CD4-positive, alpha-beta T cell (primary cell): ENCODE data around the gene JAG1. TPM values are rescaled to one million over a fixed set of nuclear protein-coding genes. Genes with fewer than 3 reads are reported as not detected.

ENCODE experiments used
- ATAC-seq: fragments of 200-7000 bp; cut with Tn5 transposase; one replicate; pipeline ENCODE4 v1.10.0; 2022; ENCODE audit warnings: mild to moderate bottlenecking; ENCODE audit not compliant: poor library complexity
- CTCF ChIA-PET: fragments of 350-600 bp; sonication (Branson Sonifier 250); formaldehyde crosslinking; loops from one replicate; lab custom pipeline; 2021; ENCODE audit warnings: antibody characterized with exemption, inconsistent platforms; lab: Charles Lee
- POLR2A ChIA-PET: fragments of 350-600 bp; sonication (Branson Sonifier 250); formaldehyde crosslinking; loops from one replicate; lab custom pipeline; 2021; ENCODE audit warnings: antibody characterized with exemption, inconsistent platforms; lab: Charles Lee
- DNase-seq, 14 experiments: peaks; one replicate each; pipeline ENCODE4 v3.0.0-alpha.2; 2013 to 2020; ENCODE audit warnings: mixed read lengths in 2 of 14
- H3K27ac ChIP-seq, 2 donors: one replicate each; pipeline versions ENCODE4 v1.5.1 to v1.7.0; 2013; ENCODE audit warnings: low read length in 2 of 2, low read depth in 1 of 2, mild to moderate bottlenecking in 1 of 2
- H3K27me3 ChIP-seq, 2 experiments: 1 replicate in 1 of 2; 2 replicates in 1 of 2; pipeline versions ENCODE4 v1.6.1 to v1.7.0; 2013; ENCODE audit warnings: low read length in 2 of 2, control low read depth in 1 of 2, mild to moderate bottlenecking in 1 of 2, moderate library complexity in 1 of 2; ENCODE audit not compliant: insufficient read depth in 2 of 2, control insufficient read depth in 1 of 2
- H3K36me3 ChIP-seq: one replicate; pipeline ENCODE4 v1.6.1; 2013; ENCODE audit warnings: low read length, control low read depth; ENCODE audit not compliant: insufficient read depth
- H3K4me1 ChIP-seq: one replicate; pipeline ENCODE4 v1.6.1; 2013; ENCODE audit warnings: low read length, control low read depth; ENCODE audit not compliant: insufficient read depth
- H3K4me3 ChIP-seq: one replicate; pipeline ENCODE4 v1.5.1; 2013; ENCODE audit warnings: mild to moderate bottlenecking, low read length, moderate library complexity
- H3K9me3 ChIP-seq, 2 experiments: 1 replicate in 1 of 2; 2 replicates in 1 of 2; pipeline versions ENCODE4 v1.6.1 to v1.7.0; 2013; ENCODE audit warnings: low read length in 2 of 2, mild to moderate bottlenecking in 2 of 2, control low read depth in 1 of 2, moderate library complexity in 1 of 2; ENCODE audit not compliant: control insufficient read depth in 1 of 2, insufficient read depth in 1 of 2
- H3K27ac Mint-ChIP-seq: one replicate; pipeline ENCODE4 v1.8.0; 2020; ENCODE audit warnings: mixed read lengths
- H3K27me3 Mint-ChIP-seq: one replicate; pipeline ENCODE4 v1.8.0; 2021; ENCODE audit warnings: mixed read lengths
- H3K36me3 Mint-ChIP-seq: one replicate; pipeline ENCODE4 v1.8.0; 2021; ENCODE audit warnings: low read depth, mixed read lengths
- H3K4me1 Mint-ChIP-seq: one replicate; pipeline ENCODE4 v1.8.0; 2021; ENCODE audit warnings: low read depth, mixed read lengths
- H3K4me3 Mint-ChIP-seq: one replicate; pipeline ENCODE4 v1.8.0; 2020; ENCODE audit warnings: mild to moderate bottlenecking, mixed read lengths
- H3K9me3 Mint-ChIP-seq: one replicate; pipeline ENCODE4 v1.8.0; 2020; ENCODE audit warnings: mixed read lengths
- intact Hi-C, 2 experiments: fragments of 100-400 bp; cut with DNase I in 1 of 2; cut with micrococcal nuclease in 1 of 2; formaldehyde crosslinking; loops; one replicate each; pipeline versions ENCODE4 v1.15.1 to v1.9.0; 2023 to 2025; cut with DNase I, micrococcal nuclease
- total RNA-seq, 174 experiments: library from RNA in 2 of 174; stranded (reverse) in 2 of 174; gene quantifications; one replicate each; pipeline ENCODE4 v1.2.3 and lab custom pipeline; 2021 to 2026
- TF ChIP-seq, protein P1 (sequence below): fragments of 200-600 bp; IDR thresholded peaks from one replicate; pipeline ENCODE4 v1.8.0; 2022; ENCODE audit warnings: antibody characterized with exemption, mild to moderate bottlenecking

Gene JAG1
- total RNA-seq, 2 experiments from 2014 or later: 0.77 to 1.2 TPM

DNA sequence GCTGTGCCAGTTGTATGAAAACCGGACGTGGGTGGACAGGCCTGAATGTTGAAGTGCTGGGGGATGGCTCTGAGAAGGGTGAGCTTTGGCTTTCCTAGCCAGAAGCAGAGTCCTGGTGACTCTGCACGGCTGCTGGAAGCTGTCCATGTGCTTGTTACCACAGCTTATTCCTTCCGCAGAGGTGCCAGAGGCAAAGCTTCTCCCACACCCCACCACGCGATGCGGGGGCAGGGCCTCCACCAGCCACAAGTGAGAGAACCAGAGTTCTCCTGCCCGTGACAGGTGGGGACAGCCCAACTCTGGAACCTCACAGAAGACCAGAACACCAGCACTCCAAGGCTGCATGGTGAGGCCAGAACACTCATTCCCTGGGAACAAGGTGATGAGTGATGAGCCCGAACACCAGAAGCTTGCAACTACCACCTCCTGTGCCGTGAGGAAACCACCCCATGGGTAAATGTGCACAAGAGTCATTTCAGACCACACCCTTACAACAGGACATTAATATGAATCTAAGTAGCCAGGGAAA is 36.7 kb downstream of the JAG1 start:
- CTCF ChIA-PET: no interaction called here
- H3K4me3 Mint-ChIP-seq: no peak overlapping the region
- TF ChIP-seq, protein P1, sequence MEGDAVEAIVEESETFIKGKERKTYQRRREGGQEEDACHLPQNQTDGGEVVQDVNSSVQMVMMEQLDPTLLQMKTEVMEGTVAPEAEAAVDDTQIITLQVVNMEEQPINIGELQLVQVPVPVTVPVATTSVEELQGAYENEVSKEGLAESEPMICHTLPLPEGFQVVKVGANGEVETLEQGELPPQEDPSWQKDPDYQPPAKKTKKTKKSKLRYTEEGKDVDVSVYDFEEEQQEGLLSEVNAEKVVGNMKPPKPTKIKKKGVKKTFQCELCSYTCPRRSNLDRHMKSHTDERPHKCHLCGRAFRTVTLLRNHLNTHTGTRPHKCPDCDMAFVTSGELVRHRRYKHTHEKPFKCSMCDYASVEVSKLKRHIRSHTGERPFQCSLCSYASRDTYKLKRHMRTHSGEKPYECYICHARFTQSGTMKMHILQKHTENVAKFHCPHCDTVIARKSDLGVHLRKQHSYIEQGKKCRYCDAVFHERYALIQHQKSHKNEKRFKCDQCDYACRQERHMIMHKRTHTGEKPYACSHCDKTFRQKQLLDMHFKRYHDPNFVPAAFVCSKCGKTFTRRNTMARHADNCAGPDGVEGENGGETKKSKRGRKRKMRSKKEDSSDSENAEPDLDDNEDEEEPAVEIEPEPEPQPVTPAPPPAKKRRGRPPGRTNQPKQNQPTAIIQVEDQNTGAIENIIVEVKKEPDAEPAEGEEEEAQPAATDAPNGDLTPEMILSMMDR: no peak

DNA sequence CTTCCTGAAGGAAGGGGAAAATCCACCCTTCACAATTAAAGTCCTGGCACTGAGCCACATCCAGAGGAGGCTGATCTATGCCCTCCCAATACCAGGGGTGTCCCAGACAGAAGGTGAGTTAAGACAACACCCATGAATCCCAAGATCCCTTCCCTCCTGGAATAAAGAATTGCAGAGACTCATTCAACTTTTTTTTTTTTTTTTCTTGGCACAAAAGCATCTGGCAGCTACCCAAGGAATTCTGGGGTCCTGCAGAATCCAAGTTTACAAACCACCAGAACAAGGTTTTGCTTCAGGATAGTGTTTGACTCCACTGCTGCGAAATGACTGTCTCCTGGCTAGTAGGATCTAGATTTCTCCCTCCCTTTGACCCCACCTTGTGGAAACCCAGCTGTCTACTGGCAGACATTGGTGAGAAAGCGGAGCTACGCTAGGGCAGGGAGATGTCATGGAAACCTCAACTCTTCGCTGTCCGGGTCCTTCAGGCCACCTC is 37.4 kb downstream of the JAG1 start:
- Mint-ChIP-seq H3K27ac (no peak overlapping the region), H3K9me3 (no peaks in the 10 kb centered on the region), H3K36me3 (no peaks in the 10 kb centered on the region), H3K4me1 (peaks cover 8% of the 10 kb centered on the region), H3K27me3 (no peaks in the 10 kb centered on the region), H3K4me3 (no peak overlapping the region)
- ATAC-seq (no peak), DNase-seq (no peak)
- H3K36me3 ChIP-seq: no peaks in the 10 kb centered on the region
- POLR2A ChIA-PET: no interaction called here
- H3K4me1 ChIP-seq: no peaks in the 10 kb centered on the region
- no peak overlapping the region for H3K4me3 ChIP-seq
- no peak overlapping the region for H3K27ac ChIP-seq
- TF ChIP-seq, protein P1: no peak
- intact Hi-C loops: no loop called here
- no peaks in the 10 kb centered on the region for H3K9me3 ChIP-seq
- H3K27me3 ChIP-seq: no peaks in the 10 kb centered on the region
- CTCF ChIA-PET: no interaction called here

More for the DNA sequence above, 36.7 kb downstream of the JAG1 start:
- Histone ChIP-seq H3K4me1 (no peaks in the 10 kb centered on the region), H3K4me3 (no peak overlapping the region), H3K27ac (no peak overlapping the region), H3K36me3 (no peaks in the 10 kb centered on the region), H3K9me3 (no peaks in the 10 kb centered on the region), H3K27me3 (no peaks in the 10 kb centered on the region)
- Mint-ChIP-seq H3K27me3 (no peaks in the 10 kb centered on the region), H3K36me3 (no peaks in the 10 kb centered on the region), H3K27ac (no peak overlapping the region), H3K4me1 (peaks cover 8% of the 10 kb centered on the region), H3K9me3 (no peaks in the 10 kb centered on the region)
- POLR2A ChIA-PET: no interaction called here
- ATAC-seq (no peak), DNase-seq (no peak)
- intact Hi-C loops: no loop called here

DNA sequence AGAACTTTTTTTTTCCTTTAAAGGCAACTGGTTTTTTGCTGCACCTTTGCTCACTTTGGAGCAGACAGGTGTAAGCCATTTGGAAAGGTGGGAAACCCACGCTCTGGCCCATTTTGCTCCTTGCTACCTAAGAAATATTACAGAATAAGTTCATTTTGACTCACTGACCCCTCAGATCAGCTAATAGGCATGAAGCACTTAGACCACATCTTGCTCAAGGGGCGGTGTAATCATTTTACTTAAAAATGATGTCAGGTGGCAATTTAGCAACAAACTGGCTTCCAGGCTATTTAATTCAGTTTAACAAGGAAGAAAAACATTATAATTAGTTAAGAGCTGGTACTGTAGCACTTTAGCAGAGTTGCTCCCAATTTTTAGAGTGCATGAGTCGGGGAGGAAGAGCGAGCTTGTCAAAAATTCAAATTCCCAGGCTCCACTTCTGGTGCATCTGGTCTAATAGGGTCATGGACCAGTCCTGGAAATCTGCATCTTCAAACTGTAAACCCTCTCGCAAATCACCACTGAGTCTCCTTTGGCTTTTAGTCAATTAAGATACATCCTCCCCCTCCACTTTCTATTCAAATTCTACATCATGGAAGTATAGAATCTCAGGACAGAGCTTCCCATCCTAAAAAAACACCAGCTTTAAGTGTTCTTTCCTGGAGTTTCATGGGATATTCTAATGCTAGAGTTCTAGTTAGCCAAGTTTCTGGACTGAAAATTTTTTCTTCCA is 38.2 kb downstream of the JAG1 start:
- intact Hi-C loops: no loop called here
- no peaks in the 10 kb centered on the region for H3K36me3 Mint-ChIP-seq
- Histone ChIP-seq H3K27ac (no peak overlapping the region), H3K4me3 (no peak overlapping the region), H3K4me1 (no peaks in the 10 kb centered on the region), H3K9me3 (no peaks in the 10 kb centered on the region), H3K27me3 (no peaks in the 10 kb centered on the region), H3K36me3 (no peaks in the 10 kb centered on the region)
- CTCF ChIA-PET: no interaction called here
- no peak overlapping the region for H3K4me3 Mint-ChIP-seq
- TF ChIP-seq, protein P1: no peak
- no peaks in the 10 kb centered on the region for H3K27me3 Mint-ChIP-seq
- POLR2A ChIA-PET: no interaction called here
- peaks cover 8% of the 10 kb centered on the region for H3K4me1 Mint-ChIP-seq
- DNase-seq (no peak), ATAC-seq (no peak)
- H3K27ac Mint-ChIP-seq: no peak overlapping the region
- H3K9me3 Mint-ChIP-seq: no peaks in the 10 kb centered on the region
